HL-60 (cell line): ENCODE results near the gene KIF22.

Experiments
- DNase-seq, 2 experiments: peaks; one replicate each; pipeline ENCODE4 v3.0.0-alpha.2; 2010 to 2020; ENCODE audit warnings: low read depth in 1 of 2, low spot score in 1 of 2
- H3K27ac ChIP-seq: fragments of 250-450 bp; sonication (Bioruptor Pico); replicated peaks from 2 replicates; pipeline ENCODE4 v1.5.1; 2020; ENCODE audit warnings: mild to moderate bottlenecking, moderate library complexity
- H3K27me3 ChIP-seq: fragments of 250-450 bp; sonication (Bioruptor Pico); 2 replicates; pipeline ENCODE4 v1.5.1; 2021; ENCODE audit warnings: mild to moderate bottlenecking, moderate library complexity; ENCODE audit not compliant: insufficient read depth, poor library complexity, severe bottlenecking
- H3K4me3 ChIP-seq: replicated peaks from 2 replicates; pipeline ENCODE4 v1.5.1; 2011; ENCODE audit warnings: mild to moderate bottlenecking, control low read depth, low read length; ENCODE audit not compliant: insufficient read depth
- CTCF ChIP-seq: IDR thresholded peaks from one replicate; pipeline ENCODE4 v1.5.1; 2011; ENCODE audit warnings: low read length, control low read depth, inconsistent platforms; ENCODE audit not compliant: insufficient read depth
- GABPA ChIP-seq: IDR thresholded peaks from 2 replicates; pipeline ENCODE4 v1.6.1; 2012; ENCODE audit warnings: low read depth
- POLR2AphosphoS5 ChIP-seq: IDR thresholded peaks from 2 replicates; pipeline ENCODE4 v1.6.1; 2012; ENCODE audit warnings: low read depth
- REST ChIP-seq: IDR thresholded peaks from 2 replicates; pipeline ENCODE4 v1.6.1; 2012; ENCODE audit warnings: low read depth; ENCODE audit not compliant: insufficient replicate concordance
- SPI1 ChIP-seq: IDR thresholded peaks from 2 replicates; pipeline ENCODE4 v1.6.1; 2012; ENCODE audit warnings: low read depth, mild to moderate bottlenecking, borderline replicate concordance

Gene KIF22

GRCh38 chr16:29845656-29846055 is 55.1 kb downstream of the KIF22 start:
- TF ChIP-seq REST (no peak), CTCF (no peak), SPI1 (no peak)
- H3K27ac ChIP-seq: no peak overlapping the region
- H3K27me3 ChIP-seq: no peaks in the 10 kb centered on the region
- H3K4me3 ChIP-seq: no peak overlapping the region
- no peak for DNase-seq

GRCh38 chr16:29848420-29849297 is 58.1 kb downstream of the KIF22 start:
- H3K4me3 ChIP-seq: no peak overlapping the region
- TF ChIP-seq POLR2AphosphoS5: no peak
- TF ChIP-seq REST: no peak
- no peak for TF ChIP-seq GABPA
- no peak for TF ChIP-seq SPI1
- peak; percentile 99 for TF ChIP-seq CTCF
- no peak overlapping the region for H3K27ac ChIP-seq
- peak; percentile 66 to 83 for DNase-seq
- no peaks in the 10 kb centered on the region for H3K27me3 ChIP-seq

GRCh38 chr16:29849505-29849904 is 59.0 kb downstream of the KIF22 start:
- Histone ChIP-seq H3K27ac (no peak overlapping the region), H3K27me3 (no peaks in the 10 kb centered on the region), H3K4me3 (no peak overlapping the region)
- no peak for DNase-seq
- TF ChIP-seq CTCF (no peak), GABPA (no peak), SPI1 (no peak), POLR2AphosphoS5 (no peak), REST (no peak)
